Right ventricle myocardium inferior (tissue), 1 donor: ENCODE measurements around the gene ARPC4. TPM values are rescaled to one million over a fixed set of nuclear protein-coding genes. Genes with fewer than 3 reads are reported as not detected.

Experiments used
- ATAC-seq: fragments of 200-7000 bp; cut with Tn5 transposase; one replicate; pipeline ENCODE4 v1.9.1; 2020; ENCODE audit warnings: mild to moderate bottlenecking, moderate library complexity
- DNase-seq: peaks from one replicate; pipeline ENCODE4 v3.0.0; 2021; ENCODE audit errors: missing footprints
- intact Hi-C: fragments of 100-400 bp; cut with DNase I; formaldehyde crosslinking; loops from one replicate; pipeline ENCODE4 v1.11.0; 2022
- total RNA-seq: library from RNA; stranded (reverse); fragmentation: NEBNext Ultra II Directional; extraction: Animal tissue kit (Norgen Biotek cat#: 25700); gene quantifications from one replicate; pipeline ENCODE4 v1.2.1, GENCODE V29; 2021
- donor health status: DM: no; HTN: yes; CAD: no; lungs with severe emphysema.

The ARPC4 gene
- total RNA-seq, 1 donor from 2014 or later, result 70.8 TPM

GRCh38 chr3:9809239-9809614, 16.3 kb downstream of the ARPC4 start:
- intact Hi-C loops, result no loop called here
- no peak for ATAC-seq
- no peak for DNase-seq

- DNase-seq (peak; percentile 89), ATAC-seq (peak; percentile 86)
- intact Hi-C loops, result no loop called here
Measured at GRCh38 chr3:9809615-9810432, 16.9 kb downstream of the ARPC4 start, which contains the start of gene TTLL3. Gene TTLL3, plus strand, starts transcription at chr3:9810262. Its CDS starts 400 bp downstream, at chr3:9810662.

- intact Hi-C loops, result no loop called here
- no peak for DNase-seq
- ATAC-seq, result no peak
Measured at GRCh38 chr3:9810433-9810770, 17.5 kb downstream of the ARPC4 start.

- intact Hi-C loops, result no loop called here
- no peak for DNase-seq
- ATAC-seq, result no peak
Measured at GRCh38 chr3:9810846-9811245, 18.0 kb downstream of the ARPC4 start.

- ATAC-seq (no peak), DNase-seq (no peak)
- intact Hi-C loops, result no loop called here
Measured at GRCh38 chr3:9812870-9813483, 20.1 kb downstream of the ARPC4 start.

GRCh38 chr3:9815986-9816385, 23.1 kb downstream of the ARPC4 start:
- DNase-seq, result no peak

GRCh38 chr3:9817436-9817835, 24.6 kb downstream of the ARPC4 start:
- no peak for ATAC-seq

More at GRCh38 chr3:9815986-9816385, 23.1 kb downstream of the ARPC4 start:
- intact Hi-C loops, result no loop called here
- no peak for ATAC-seq

GRCh38 chr3:9818666-9819335, 25.9 kb downstream of the ARPC4 start:
- intact Hi-C loops, result no loop called here
- no peak for ATAC-seq

More at GRCh38 chr3:9817436-9817835, 24.6 kb downstream of the ARPC4 start:
- DNase-seq, result no peak
- intact Hi-C loops, result no loop called here

GRCh38 chr3:9820543-9820942, 27.7 kb downstream of the ARPC4 start:
- intact Hi-C loops, result no loop called here
- no peak for DNase-seq
- no peak for ATAC-seq

More at GRCh38 chr3:9818666-9819335, 25.9 kb downstream of the ARPC4 start:
- no peak for DNase-seq

- DNase-seq (no peak), ATAC-seq (peak; percentile 38)
- intact Hi-C loops, result no loop called here
Measured at GRCh38 chr3:9820946-9821345, 28.1 kb downstream of the ARPC4 start.

- intact Hi-C loops, result no loop called here
- ATAC-seq, result no peak
- DNase-seq, result no peak
Measured at GRCh38 chr3:9825451-9826040, 32.7 kb downstream of the ARPC4 start.

GRCh38 chr3:9826815-9827573, 34.1 kb downstream of the ARPC4 start:
- intact Hi-C loops, result no loop called here
- DNase-seq, result no peak
- no peak for ATAC-seq

GRCh38 chr3:9828801-9829755, 36.2 kb downstream of the ARPC4 start:
- DNase-seq, result no peak
- no peak for ATAC-seq
- intact Hi-C loops, result no loop called here

GRCh38 chr3:9831253-9831652, 38.4 kb downstream of the ARPC4 start:
- DNase-seq (no peak), ATAC-seq (no peak)
- intact Hi-C loops, result no loop called here

GRCh38 chr3:9833078-9833477, 40.2 kb downstream of the ARPC4 start:
- intact Hi-C loops, result no loop called here
- no peak for ATAC-seq
- DNase-seq, result no peak

- no peak for ATAC-seq
- no peak for DNase-seq
- intact Hi-C loops, result no loop called here
Measured at GRCh38 chr3:9834520-9835380, 41.9 kb downstream of the ARPC4 start.
